Measurements from ENCODE around the gene GTF2I.

Gene GTF2I

DNA sequence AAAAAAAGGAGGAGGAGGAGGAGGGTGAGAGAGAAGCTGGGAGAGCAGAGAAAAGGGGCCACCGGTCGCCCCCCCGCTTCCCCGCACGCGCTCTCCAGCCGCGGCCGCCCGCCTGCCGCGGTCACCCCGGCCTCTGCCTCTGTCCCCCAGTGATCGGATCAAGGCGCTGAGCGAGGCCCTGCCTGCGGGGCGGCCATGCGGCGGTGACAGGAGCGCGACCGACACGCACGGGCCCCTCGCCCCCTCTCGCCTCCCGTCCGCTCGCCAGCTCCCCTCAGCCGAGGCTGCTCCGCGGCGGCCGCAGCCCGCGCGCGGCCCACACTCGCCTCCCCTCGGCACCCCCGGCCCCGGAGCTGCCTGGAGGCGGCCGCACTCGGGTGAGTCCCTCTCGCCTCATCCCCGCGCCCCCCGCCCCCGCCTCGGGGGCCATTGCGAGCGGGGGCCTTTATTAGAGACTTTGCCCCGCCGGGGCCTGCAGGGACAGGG is at the start of gene GTF2I:
Gene GTF2I (plus strand): TSS at position 27 of the 486 bp plus-strand sequence. CDS start 31,411 bp downstream, outside the sequence.
- H3K4me3 ChIP-seq (ENCODE audit: low read length) = peak within 1 kb of the TSS; percentile 80
- DNase-seq (ENCODE audit: low read depth) = no peak
- TF ChIP-seq, protein P1, sequence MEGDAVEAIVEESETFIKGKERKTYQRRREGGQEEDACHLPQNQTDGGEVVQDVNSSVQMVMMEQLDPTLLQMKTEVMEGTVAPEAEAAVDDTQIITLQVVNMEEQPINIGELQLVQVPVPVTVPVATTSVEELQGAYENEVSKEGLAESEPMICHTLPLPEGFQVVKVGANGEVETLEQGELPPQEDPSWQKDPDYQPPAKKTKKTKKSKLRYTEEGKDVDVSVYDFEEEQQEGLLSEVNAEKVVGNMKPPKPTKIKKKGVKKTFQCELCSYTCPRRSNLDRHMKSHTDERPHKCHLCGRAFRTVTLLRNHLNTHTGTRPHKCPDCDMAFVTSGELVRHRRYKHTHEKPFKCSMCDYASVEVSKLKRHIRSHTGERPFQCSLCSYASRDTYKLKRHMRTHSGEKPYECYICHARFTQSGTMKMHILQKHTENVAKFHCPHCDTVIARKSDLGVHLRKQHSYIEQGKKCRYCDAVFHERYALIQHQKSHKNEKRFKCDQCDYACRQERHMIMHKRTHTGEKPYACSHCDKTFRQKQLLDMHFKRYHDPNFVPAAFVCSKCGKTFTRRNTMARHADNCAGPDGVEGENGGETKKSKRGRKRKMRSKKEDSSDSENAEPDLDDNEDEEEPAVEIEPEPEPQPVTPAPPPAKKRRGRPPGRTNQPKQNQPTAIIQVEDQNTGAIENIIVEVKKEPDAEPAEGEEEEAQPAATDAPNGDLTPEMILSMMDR (conservative IDR thresholded peaks at IDR 0.05; ENCODE audit: low read length) = no peak

DNA sequence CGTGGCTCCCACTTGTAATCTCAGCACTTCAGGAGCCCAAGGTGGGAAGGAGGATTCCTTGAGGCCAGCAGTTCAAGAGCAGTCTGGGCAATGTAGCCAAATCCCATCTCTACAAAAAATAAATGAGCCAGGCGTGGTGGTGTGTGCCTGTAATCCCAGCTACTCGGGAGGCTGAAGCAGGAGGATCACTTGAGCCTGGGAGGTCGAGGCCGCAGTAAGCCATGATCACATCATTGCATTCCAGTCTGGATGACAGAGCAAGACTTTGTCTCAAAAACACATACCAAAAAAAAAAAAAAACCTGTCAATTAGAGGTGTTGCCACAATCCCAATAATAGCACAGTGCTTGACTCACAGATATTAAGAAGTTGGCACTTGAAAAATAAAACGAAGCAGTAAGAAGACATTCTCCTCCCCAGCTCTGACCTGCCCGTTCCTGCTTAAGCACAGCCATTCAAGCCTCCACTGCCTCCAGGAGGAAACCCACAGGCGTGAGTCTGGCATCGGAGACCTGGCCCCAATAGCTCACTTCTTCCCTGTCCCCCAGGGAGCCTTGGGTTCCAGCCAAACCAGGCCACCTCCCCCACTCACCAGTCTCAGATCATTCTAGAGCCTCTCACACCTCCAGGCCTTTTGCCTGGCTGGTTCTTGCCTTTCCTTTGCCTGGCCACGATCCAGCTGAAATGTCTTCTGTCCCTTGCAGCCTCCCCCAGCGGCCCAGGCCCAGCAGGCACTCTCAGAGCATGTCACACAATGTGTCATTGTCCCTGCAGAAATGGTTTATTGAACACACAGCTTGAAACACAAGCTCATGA is 45.3 kb upstream of the GTF2I start:
- no peak overlapping the region for H3K4me3 ChIP-seq (ENCODE audit: low read length)
- TF ChIP-seq, protein P1 (conservative IDR thresholded peaks at IDR 0.05; ENCODE audit: low read length) = no peak
- DNase-seq (ENCODE audit: low read depth) = peak; percentile 28

DNA sequence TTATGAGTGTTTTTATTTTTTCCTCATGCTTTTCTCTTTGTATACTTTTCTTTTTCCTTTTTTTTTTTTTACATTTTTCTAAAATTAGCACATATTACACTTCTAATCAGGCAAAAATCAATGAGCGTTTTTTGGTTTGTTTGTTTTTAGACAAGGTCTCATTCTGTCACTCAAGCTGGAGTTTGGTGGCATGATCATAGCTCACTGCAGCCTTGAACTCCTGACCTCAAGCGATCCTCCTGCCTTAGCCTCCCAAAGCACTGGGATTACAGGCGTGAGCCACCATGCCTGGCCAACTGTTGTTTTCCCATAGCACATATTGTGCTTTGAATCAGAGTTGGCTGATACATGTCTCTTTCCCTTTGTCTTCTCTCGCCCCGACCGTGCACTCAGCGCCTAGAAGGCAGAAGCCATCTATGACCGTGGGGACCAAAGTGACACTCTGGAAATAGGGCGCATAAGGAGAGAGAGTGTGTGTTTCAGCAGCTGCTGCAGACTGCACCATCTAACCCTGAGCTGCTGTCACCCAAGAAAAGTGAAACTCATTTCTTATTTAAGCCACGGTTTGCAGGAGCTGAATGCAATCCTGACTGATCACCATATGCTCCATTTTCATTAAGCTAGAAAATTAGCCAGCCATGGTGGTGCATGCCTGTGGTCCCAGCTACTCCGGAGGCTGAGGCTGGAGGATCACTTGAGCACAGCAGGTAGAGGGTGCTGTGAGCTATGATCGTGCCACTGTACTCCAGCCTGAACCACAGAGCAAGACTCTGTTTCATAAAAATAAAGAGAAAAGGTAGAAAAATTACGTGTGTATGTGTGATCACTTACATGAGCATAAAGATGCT is 41.4 kb upstream of the GTF2I start:
- no peak for DNase-seq (ENCODE audit: low read depth)
- TF ChIP-seq, protein P1 (conservative IDR thresholded peaks at IDR 0.05; ENCODE audit: low read length) = no peak
- H3K4me3 ChIP-seq (ENCODE audit: low read length) = no peak overlapping the region

DNA sequence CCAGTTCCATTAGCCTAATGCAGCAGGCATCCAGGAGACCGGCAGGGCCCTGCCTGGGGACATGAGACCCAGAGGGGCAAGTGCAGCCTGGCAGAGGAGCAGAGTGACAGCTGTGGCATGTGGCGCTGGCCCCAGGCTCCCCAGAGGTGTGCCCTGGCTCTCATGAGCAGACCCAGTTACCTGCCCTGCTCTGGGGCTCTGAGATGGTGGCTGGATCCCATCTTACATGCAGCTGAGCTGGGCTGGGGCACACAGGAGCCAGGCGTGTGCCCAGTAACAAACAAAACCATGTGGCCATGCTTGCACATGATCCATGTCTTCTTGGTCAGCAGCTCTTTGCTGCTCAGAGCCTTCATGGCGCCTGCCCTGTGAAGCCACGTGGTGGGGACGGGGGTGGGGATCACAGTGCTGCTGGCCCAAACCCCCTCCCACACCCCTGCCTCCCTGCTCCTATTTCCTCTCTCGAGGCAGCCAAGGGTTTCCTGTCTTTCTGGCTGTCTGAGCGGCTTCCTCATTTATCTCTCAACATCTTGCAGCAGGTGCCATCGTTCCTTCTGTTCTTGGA is 40.3 kb upstream of the GTF2I start:
- TF ChIP-seq, protein P1 (conservative IDR thresholded peaks at IDR 0.05; ENCODE audit: low read length) = no peak
- H3K4me3 ChIP-seq (ENCODE audit: low read length) = no peak overlapping the region
- DNase-seq (ENCODE audit: low read depth) = no peak

DNA sequence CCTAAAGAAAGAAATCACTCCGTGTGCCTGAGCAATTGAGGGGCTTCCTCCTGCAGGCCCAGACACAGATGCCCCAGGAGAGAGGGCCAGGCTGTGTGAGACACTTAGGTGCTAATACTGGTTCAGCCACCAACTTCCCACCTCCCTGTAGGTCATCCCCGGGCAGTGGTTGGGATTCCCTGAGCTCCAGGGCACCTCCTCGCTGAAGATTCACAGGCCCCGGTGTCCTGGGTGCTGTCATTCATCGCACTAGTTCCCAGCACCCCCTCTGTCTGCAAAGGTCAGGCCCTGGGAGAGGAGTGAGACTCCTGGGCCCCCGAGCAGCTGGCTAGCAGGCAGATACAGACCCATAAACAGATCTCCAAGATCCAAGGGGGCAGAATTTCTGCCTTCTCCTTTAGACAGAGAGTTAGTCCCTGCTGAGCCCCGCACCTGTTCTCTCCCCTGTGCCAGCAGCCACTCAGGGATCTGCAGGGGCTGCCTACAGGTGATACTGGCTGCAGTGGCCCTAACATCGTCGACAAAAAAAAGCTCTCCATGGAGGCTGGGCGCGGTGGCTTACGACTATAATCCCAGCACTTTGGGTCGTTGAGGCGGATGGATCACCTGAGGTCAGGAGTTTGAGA is 38.2 kb upstream of the GTF2I start:
- DNase-seq (ENCODE audit: low read depth) = no peak
- TF ChIP-seq, protein P1 (conservative IDR thresholded peaks at IDR 0.05; ENCODE audit: low read length) = no peak
- H3K4me3 ChIP-seq (ENCODE audit: low read length) = no peak overlapping the region

DNA sequence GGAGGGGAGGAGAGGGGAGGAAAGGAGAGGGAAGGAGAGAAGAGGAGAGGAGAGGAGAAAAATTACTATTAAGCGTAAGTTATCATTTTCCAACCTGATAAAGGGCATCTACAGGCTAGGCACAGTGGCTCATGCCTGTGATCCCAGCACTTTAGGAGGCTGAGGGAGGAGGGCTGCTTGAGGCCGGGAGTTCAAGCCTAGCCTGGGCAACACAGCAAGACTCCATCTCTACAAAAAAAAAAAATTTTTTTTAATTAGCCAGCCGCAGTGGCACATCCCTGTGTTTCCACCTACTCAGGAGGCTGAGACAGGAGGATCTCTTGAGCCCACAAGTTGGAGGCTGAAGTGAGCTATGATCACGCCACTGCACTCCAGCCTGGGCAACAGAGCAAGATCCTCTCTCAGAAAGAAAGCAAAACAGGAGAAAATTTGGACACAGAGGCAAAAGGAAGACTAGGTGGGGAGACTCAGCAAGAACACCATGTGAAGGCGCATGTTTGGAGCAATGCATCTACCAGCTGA is 35.2 kb upstream of the GTF2I start:
- H3K4me3 ChIP-seq (ENCODE audit: low read length) = no peak overlapping the region
- TF ChIP-seq, protein P1 (conservative IDR thresholded peaks at IDR 0.05; ENCODE audit: low read length) = no peak
- no peak for DNase-seq (ENCODE audit: low read depth)
